Natural killer cell (primary cell): ENCODE data around the gene KSR2. TPM values are rescaled to one million over a fixed set of nuclear protein-coding genes. Genes with fewer than 3 reads are reported as not detected.

Experiments used
- ATAC-seq, 3 donors: fragments of 150-1000 bp in 2 of 3; fragments of 200-7000 bp in 1 of 3; cut with Tn5 transposase; 1 replicate in 1 of 3; 2 replicates in 2 of 3; pipeline ENCODE4 v1.10.0; 2021; ENCODE audit warnings: mild to moderate bottlenecking in 2 of 3, moderate library complexity in 2 of 3
- DNase-seq, 2 donors: peaks; one replicate each; pipeline versions ENCODE4 v3.0.0 to v3.0.0-alpha.2; 2013 to 2021; ENCODE audit warnings: mixed read lengths in 1 of 2
- H3K27ac ChIP-seq: one replicate; pipeline ENCODE4 v1.5.1; 2013; ENCODE audit warnings: mild to moderate bottlenecking, low read length
- H3K27me3 ChIP-seq: one replicate; pipeline ENCODE4 v1.6.1; 2013; ENCODE audit warnings: low read length; ENCODE audit not compliant: control insufficient read depth, insufficient read depth
- H3K36me3 ChIP-seq: one replicate; pipeline ENCODE4 v1.6.1; 2013; ENCODE audit warnings: low read length; ENCODE audit not compliant: control insufficient read depth, insufficient read depth
- H3K4me1 ChIP-seq: one replicate; pipeline ENCODE4 v1.6.1; 2013; ENCODE audit warnings: low read length; ENCODE audit not compliant: control insufficient read depth, insufficient read depth
- H3K4me3 ChIP-seq: one replicate; pipeline ENCODE4 v1.5.1; 2013; ENCODE audit warnings: low read length
- H3K9me3 ChIP-seq: one replicate; pipeline ENCODE4 v1.6.1; 2013; ENCODE audit warnings: low read length; ENCODE audit not compliant: control insufficient read depth, insufficient read depth
- H3K27ac Mint-ChIP-seq, 2 donors: one replicate each; pipeline ENCODE4 v1.8.0; 2022; ENCODE audit warnings: mild to moderate bottlenecking in 2 of 2, mixed read lengths in 2 of 2, moderate library complexity in 1 of 2
- H3K27me3 Mint-ChIP-seq, 2 donors: one replicate each; pipeline ENCODE4 v1.8.0; 2022; ENCODE audit warnings: low read depth in 2 of 2, mixed read lengths in 2 of 2
- H3K36me3 Mint-ChIP-seq: one replicate; pipeline ENCODE4 v1.8.0; 2022; ENCODE audit warnings: mixed read lengths
- H3K4me1 Mint-ChIP-seq, 2 donors: one replicate each; pipeline ENCODE4 v1.8.0; 2022; ENCODE audit warnings: mixed read lengths in 2 of 2
- H3K4me3 Mint-ChIP-seq: one replicate; pipeline ENCODE4 v1.8.0; 2022; ENCODE audit warnings: mild to moderate bottlenecking, moderate library complexity, mixed read lengths
- H3K9me3 Mint-ChIP-seq, 2 donors: one replicate each; pipeline ENCODE4 v1.8.0; 2022; ENCODE audit warnings: mixed read lengths in 2 of 2
- WGBS: methylation state at CpG from one replicate; pipeline ENCODE4 v1.1.7; 2013; ENCODE audit warnings: missing lambda C conversion rate; ENCODE audit not compliant: insufficient coverage; 5-methylcytosine and 5-hydroxymethylcytosine counted together
- intact Hi-C: fragments of 100-400 bp; cut with micrococcal nuclease; formaldehyde crosslinking; loops from one replicate; pipeline ENCODE4 v1.14.2; 2022
- total RNA-seq, 4 donors: library from RNA; stranded (reverse); fragments of 120-200 nt in 1 of 4; gene quantifications; one replicate each; pipeline versions ENCODE4 v1.2.3 to v1.2.4, GENCODE V29; 2013 to 2022
- TF ChIP-seq, protein P1 (sequence below): fragments of 200-600 bp; IDR thresholded peaks from one replicate; pipeline ENCODE4 v1.8.0; 2022; ENCODE audit warnings: antibody characterized with exemption

The KSR2 gene
- total RNA-seq, 3 donors from 2014 or later (not counting 1 experiment from before 2014, with no cell fraction given), result not detected

DNA sequence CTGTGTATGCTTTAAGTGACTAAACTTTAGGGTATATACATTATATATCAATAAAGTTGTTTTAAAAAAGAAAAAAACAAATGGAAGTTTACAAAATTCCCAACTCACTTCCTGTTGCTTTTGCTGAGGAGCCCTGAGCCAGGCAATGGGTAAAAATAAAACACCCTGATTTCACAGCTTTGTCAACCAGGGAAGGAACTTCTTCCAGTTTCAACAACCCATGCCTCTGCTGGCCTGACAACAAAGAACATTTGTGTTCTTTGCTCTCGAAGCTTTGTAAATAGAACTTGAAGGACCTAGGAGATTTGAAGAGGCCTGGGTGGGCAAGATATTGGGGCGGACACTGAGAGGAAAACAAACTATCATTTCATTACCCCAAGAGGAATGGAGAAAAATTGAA is 466.2 kb downstream of the KSR2 start:
- H3K4me1 ChIP-seq, result no peaks in the 10 kb centered on the region
- WGBS, result no CpG with 5 or more reads among the region's 2 CpGs
- ATAC-seq, result no peak
- H3K4me1 Mint-ChIP-seq, result no peaks in the 10 kb centered on the region
- H3K4me3 ChIP-seq, result no peak overlapping the region
- no peaks in the 10 kb centered on the region for H3K36me3 Mint-ChIP-seq
- H3K4me3 Mint-ChIP-seq, result no peak overlapping the region
- no peak for DNase-seq
- intact Hi-C loops, result no loop called here
- H3K9me3 Mint-ChIP-seq, result no peaks in the 10 kb centered on the region
- no peaks in the 10 kb centered on the region for H3K27me3 ChIP-seq
- peaks cover 0 to 10% of the 10 kb centered on the region in 2 donors for H3K27me3 Mint-ChIP-seq
- H3K27ac Mint-ChIP-seq, result no peak overlapping the region
- no peaks in the 10 kb centered on the region for H3K36me3 ChIP-seq
- no peak overlapping the region for H3K27ac ChIP-seq
- TF ChIP-seq, protein P1, sequence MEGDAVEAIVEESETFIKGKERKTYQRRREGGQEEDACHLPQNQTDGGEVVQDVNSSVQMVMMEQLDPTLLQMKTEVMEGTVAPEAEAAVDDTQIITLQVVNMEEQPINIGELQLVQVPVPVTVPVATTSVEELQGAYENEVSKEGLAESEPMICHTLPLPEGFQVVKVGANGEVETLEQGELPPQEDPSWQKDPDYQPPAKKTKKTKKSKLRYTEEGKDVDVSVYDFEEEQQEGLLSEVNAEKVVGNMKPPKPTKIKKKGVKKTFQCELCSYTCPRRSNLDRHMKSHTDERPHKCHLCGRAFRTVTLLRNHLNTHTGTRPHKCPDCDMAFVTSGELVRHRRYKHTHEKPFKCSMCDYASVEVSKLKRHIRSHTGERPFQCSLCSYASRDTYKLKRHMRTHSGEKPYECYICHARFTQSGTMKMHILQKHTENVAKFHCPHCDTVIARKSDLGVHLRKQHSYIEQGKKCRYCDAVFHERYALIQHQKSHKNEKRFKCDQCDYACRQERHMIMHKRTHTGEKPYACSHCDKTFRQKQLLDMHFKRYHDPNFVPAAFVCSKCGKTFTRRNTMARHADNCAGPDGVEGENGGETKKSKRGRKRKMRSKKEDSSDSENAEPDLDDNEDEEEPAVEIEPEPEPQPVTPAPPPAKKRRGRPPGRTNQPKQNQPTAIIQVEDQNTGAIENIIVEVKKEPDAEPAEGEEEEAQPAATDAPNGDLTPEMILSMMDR, result no peak
- H3K9me3 ChIP-seq, result no peaks in the 10 kb centered on the region

DNA sequence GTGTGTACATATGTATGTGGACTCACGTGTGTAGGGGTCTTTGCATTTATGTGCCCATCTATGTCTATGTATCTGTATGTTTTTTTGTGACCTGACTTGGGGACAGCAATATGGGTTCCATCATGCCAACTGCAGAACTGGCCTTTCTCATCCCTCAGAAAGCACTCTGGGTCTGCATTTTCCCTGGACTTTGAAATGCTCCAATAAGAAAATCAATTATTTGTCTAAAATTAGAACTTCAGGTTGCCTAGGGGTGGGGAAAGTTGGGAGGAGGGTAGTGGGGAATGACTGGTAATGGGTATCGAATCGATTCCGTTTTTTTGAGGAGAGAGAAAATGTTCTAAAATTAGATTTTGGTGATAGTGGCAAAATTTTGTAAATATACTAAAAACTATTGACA is 466.6 kb downstream of the KSR2 start:
- H3K27ac Mint-ChIP-seq, result no peak overlapping the region
- Histone ChIP-seq H3K27ac (no peak overlapping the region), H3K9me3 (no peaks in the 10 kb centered on the region), H3K36me3 (no peaks in the 10 kb centered on the region), H3K4me1 (no peaks in the 10 kb centered on the region), H3K4me3 (no peak overlapping the region), H3K27me3 (no peaks in the 10 kb centered on the region)
- intact Hi-C loops, result no loop called here
- H3K9me3 Mint-ChIP-seq, result no peaks in the 10 kb centered on the region
- peaks cover 0 to 10% of the 10 kb centered on the region in 2 donors for H3K27me3 Mint-ChIP-seq
- no peak overlapping the region for H3K4me3 Mint-ChIP-seq
- TF ChIP-seq, protein P1, result no peak
- ATAC-seq (no peak), DNase-seq (no peak)
- H3K4me1 Mint-ChIP-seq, result no peaks in the 10 kb centered on the region
- 95% methylated on average over 4 of the region's 4 CpGs for WGBS
- H3K36me3 Mint-ChIP-seq, result no peaks in the 10 kb centered on the region

DNA sequence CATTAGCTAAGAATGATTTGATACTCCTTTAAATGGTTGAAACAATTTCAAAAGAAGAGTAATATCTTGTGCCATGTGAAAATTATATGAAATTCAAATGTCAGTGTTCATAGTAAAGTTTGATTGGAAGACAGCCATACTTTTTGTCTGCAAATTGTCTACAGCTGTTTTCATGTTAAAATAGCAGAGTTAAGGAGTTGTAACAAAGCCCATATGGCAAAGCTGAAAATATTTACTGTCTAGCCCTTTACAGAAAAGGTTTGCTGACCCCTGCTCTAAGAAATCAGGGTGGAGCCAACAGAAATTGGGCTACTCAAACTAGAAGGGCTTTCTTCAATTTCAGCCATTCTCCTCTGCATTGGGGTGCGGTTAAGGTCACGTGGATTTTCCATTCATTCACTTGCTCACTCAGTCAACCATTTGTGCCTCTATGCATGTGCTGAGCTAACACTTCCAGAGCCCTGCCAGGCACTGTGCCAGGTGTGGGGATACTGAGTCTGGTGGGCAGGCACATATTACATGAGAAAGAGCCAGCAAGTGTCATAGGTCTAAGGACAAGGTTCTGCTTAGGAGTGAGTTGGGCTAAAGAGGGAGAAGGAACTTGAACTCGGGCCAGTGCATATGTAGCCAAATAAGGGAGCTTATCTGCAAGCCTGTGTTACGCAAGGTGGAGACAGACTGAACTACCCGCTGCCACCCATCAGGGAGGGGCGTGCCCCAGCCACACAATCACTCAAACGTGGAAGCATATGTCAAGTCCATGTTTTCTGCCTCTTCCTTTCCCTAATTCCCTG is 467.5 kb downstream of the KSR2 start:
- no peaks in the 10 kb centered on the region for H3K36me3 ChIP-seq
- intact Hi-C loops, result no loop called here
- DNase-seq, result no peak
- H3K27ac ChIP-seq, result no peak overlapping the region
- no peak overlapping the region for H3K27ac Mint-ChIP-seq
- ATAC-seq, result no peak
- no peaks in the 10 kb centered on the region for H3K36me3 Mint-ChIP-seq
- TF ChIP-seq, protein P1, result no peak
- H3K27me3 ChIP-seq, result no peaks in the 10 kb centered on the region
- no peaks in the 10 kb centered on the region for H3K9me3 Mint-ChIP-seq
- H3K9me3 ChIP-seq, result no peaks in the 10 kb centered on the region
- H3K4me3 ChIP-seq, result no peak overlapping the region
- H3K4me1 Mint-ChIP-seq, result no peaks in the 10 kb centered on the region
- peaks cover 0 to 10% of the 10 kb centered on the region in 2 donors for H3K27me3 Mint-ChIP-seq
- no peak overlapping the region for H3K4me3 Mint-ChIP-seq
- 75% methylated on average over 7 of the region's 7 CpGs for WGBS
- H3K4me1 ChIP-seq, result no peaks in the 10 kb centered on the region
